ENCODE measurements around the gene BDKRB2. TPM values are rescaled to one million over a fixed set of nuclear protein-coding genes. Genes with fewer than 3 reads are reported as not detected.

BDKRB2 gene
- total RNA-seq, 1 experiment from 2014 or later, result not detected

DNA sequence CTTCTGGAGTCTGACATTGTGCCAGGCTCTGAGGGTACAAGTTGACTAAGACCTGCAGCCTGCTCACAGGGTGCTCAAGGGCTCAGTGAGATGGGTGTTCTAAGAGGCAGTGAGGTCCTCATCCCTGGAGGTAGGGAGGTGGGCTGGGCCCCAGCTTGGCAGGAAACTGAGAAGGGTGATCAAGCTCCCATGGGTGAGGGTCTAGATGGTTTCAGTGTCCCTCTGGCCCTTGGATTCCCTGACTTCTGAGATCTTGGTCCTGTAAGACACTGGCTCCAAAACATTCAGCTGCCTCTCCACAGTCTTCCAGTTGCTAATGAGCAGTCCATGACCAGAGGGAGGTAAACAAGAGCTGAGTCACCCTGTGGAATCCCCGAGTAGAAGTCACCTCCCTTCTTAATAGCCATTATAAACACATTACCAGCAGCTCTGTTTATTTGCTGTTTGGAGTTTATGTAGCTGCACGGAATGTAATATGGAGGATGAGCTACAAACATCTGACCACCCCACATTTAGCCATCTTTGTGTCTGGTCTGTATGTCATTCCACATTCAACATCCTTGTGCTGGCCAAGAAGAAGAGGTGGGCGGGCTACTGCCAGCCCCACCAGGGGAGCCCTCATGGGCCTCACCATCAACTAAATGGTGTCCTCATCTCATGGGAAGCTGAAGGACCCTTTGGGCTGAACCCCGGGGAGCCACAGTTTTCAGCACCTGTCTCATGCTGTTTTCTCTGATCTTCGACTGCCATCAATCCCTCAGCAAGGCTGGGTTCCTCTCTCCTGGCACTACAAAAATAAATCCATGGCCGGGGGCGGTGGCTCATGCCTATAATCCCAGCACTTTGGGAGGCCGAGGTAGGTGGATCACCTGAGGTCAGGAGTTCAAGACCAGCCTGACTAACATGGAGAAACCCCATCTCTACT, 37.2 kb upstream of the BDKRB2 start:
- Histone ChIP-seq H3K27ac (no peak overlapping the region), H3K27me3 (peaks cover 4% of the 10 kb centered on the region; the same call in 1 of the 2 replicates), H3K36me3 (no peaks in the 10 kb centered on the region), H3K4me1 (no peaks in the 10 kb centered on the region), H3K4me3 (no peak overlapping the region), H3K9me3 (replicated peaks) (no peaks in the 10 kb centered on the region)
- DNase-seq, result no peak

- H3K27me3 ChIP-seq, result no peaks in the 10 kb centered on the region; the same call in 1 of the 2 replicates
- H3K4me1 ChIP-seq, result no peaks in the 10 kb centered on the region
- H3K4me3 ChIP-seq, result no peak overlapping the region
- H3K27ac ChIP-seq, result no peak overlapping the region
- H3K9me3 ChIP-seq (replicated peaks), result no peaks in the 10 kb centered on the region
- H3K36me3 ChIP-seq, result no peaks in the 10 kb centered on the region
- no peak for DNase-seq
Observed at GRCh38 chr14:96168581-96168980, 36.1 kb upstream of the BDKRB2 start.

DNA sequence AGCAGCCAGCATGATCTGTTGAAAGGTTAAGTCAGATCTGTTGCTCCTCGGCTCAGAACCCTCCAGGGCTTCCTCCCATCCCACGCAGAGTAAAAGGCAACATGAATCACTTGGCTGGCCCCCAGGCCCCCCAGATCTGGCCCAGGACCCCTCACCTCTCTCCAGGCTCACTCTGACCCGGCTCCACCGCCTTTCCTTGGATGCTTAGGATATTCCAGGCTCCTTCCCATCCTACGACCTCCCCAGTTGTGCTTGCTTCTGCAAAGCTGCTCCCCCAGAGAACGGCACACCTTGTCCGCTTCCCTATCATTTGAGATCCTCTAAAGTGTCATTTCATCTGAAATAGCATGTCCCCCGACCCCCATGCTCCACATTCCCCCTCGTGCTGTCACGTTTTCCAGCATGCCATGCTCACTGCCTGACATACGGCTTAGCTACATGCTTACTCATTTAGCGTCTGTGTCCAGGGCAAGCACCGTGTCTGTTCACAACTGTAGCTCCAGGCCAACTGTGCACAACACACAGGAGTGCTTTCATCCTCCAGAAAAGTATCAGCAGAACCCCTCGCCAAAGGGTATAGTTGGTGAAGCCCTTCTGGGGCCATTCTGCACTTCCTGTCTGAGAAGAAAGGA, 33.6 kb upstream of the BDKRB2 start:
- Histone ChIP-seq H3K27ac (no peak overlapping the region), H3K27me3 (no peaks in the 10 kb centered on the region; the same call in 1 of the 2 replicates), H3K9me3 (replicated peaks) (no peaks in the 10 kb centered on the region), H3K36me3 (no peaks in the 10 kb centered on the region), H3K4me3 (no peak overlapping the region), H3K4me1 (no peaks in the 10 kb centered on the region)
- DNase-seq, result no peak

GRCh38 chr14:96173636-96174475, 30.8 kb upstream of the BDKRB2 start:
- no peak overlapping the region for H3K4me3 ChIP-seq
- DNase-seq, result no peak

GRCh38 chr14:96176275-96176674, 28.4 kb upstream of the BDKRB2 start:
- DNase-seq, result no peak
- Histone ChIP-seq H3K27me3 (no peaks in the 10 kb centered on the region), H3K36me3 (no peaks in the 10 kb centered on the region), H3K9me3 (replicated peaks) (no peaks in the 10 kb centered on the region), H3K4me3 (no peak overlapping the region), H3K4me1 (no peaks in the 10 kb centered on the region), H3K27ac (no peak overlapping the region)

More at GRCh38 chr14:96173636-96174475, 30.8 kb upstream of the BDKRB2 start:
- Histone ChIP-seq H3K27me3 (no peaks in the 10 kb centered on the region; the same call in 1 of the 2 replicates), H3K9me3 (replicated peaks) (no peaks in the 10 kb centered on the region), H3K27ac (no peak overlapping the region), H3K4me1 (no peaks in the 10 kb centered on the region), H3K36me3 (no peaks in the 10 kb centered on the region)

- Histone ChIP-seq H3K4me3 (no peak overlapping the region), H3K27me3 (no peaks in the 10 kb centered on the region), H3K27ac (no peak overlapping the region), H3K36me3 (no peaks in the 10 kb centered on the region), H3K4me1 (no peaks in the 10 kb centered on the region), H3K9me3 (replicated peaks) (no peaks in the 10 kb centered on the region)
- DNase-seq, result no peak
Observed at GRCh38 chr14:96176811-96177211, 27.8 kb upstream of the BDKRB2 start.

DNA sequence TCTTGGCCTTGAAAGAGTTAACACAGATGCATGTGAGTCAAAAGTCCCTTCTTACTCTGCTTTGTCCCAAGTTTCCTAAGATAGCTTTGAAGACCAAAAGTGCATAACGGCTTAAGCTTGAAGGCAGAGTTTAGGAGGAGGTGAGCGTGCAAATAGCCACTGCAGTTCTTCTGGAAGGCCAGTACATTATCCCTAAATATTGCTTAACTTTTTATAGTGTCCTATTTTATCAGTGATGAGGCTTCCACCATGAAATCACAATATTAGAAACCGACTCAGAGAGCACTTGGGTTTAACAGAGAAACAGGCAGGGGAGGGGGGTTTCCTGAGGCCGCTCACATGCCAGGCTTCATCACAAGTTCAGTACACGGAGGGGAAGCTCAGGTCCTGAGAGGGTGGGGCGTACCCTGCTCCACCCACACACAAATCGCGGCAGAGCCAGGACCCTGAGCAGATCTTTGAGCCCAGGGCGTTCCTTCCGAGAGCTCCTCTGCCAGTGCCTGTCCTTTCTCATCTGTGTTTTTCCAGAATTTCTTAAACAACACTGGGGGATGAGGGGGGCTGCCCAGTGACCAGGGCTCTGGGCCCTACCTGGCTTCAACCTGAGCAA, 26.8 kb upstream of the BDKRB2 start:
- Histone ChIP-seq H3K9me3 (replicated peaks) (no peaks in the 10 kb centered on the region), H3K36me3 (no peaks in the 10 kb centered on the region), H3K27ac (no peak overlapping the region), H3K4me3 (no peak overlapping the region), H3K4me1 (no peaks in the 10 kb centered on the region), H3K27me3 (no peaks in the 10 kb centered on the region)
- DNase-seq, result no peak

GRCh38 chr14:96178461-96179321, 25.9 kb upstream of the BDKRB2 start:
- H3K36me3 ChIP-seq, result no peaks in the 10 kb centered on the region
- no peaks in the 10 kb centered on the region for H3K4me1 ChIP-seq
- no peaks in the 10 kb centered on the region for H3K27me3 ChIP-seq
- no peak overlapping the region for H3K27ac ChIP-seq
- no peaks in the 10 kb centered on the region for H3K9me3 ChIP-seq (replicated peaks)
- no peak overlapping the region for H3K4me3 ChIP-seq
- no peak for DNase-seq

- no peak for DNase-seq
- no peak overlapping the region for H3K4me3 ChIP-seq
Observed at GRCh38 chr14:96180043-96180874, 24.4 kb upstream of the BDKRB2 start.

DNA sequence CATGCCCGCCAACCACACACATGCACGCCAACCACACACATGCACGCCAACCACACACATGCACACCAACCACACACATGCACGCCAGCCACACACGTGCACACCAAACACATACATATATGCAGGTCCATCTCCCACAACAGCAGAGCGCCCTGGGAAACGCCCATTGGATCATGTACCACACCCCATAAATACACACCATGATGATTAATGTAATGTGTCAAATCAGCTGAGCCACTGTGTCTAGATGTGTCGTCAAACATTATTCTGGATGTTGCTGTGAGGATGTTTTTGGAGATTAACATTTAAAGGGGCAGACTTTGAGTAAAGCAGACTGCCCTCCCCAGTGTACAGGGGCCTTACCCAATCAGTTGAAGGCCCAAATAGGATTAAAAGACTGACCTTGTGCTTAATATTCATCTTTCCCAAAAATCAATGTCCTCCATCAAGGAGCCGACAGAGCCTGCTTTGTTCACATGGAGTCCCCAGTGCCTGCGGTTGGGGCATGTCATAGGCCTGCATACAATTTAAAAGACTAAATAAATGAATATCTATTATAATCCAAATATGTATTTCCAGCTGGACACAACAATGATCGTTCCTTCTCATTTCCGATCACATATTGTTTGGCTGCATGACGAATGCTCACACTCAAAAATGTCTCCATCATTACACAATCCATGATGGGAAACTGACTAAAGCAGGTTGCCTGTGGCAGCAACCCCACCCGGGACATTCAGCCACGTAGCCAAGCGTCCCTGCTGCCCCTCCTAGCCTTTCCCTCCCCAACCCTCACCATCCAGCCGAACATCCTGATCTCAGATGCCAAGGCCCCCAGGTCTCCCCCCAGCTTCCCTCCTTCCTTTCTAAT, 23.2 kb upstream of the BDKRB2 start:
- DNase-seq, result no peak
- H3K36me3 ChIP-seq, result no peaks in the 10 kb centered on the region
- no peak overlapping the region for H3K4me3 ChIP-seq
- H3K27ac ChIP-seq, result no peak overlapping the region
- H3K4me1 ChIP-seq, result no peaks in the 10 kb centered on the region
- no peaks in the 10 kb centered on the region for H3K27me3 ChIP-seq
- no peaks in the 10 kb centered on the region for H3K9me3 ChIP-seq (replicated peaks)

More at GRCh38 chr14:96180043-96180874, 24.4 kb upstream of the BDKRB2 start:
- H3K36me3 ChIP-seq, result no peaks in the 10 kb centered on the region
- no peaks in the 10 kb centered on the region for H3K27me3 ChIP-seq
- H3K9me3 ChIP-seq (replicated peaks), result no peaks in the 10 kb centered on the region
- H3K4me1 ChIP-seq, result no peaks in the 10 kb centered on the region
- no peak overlapping the region for H3K27ac ChIP-seq

- H3K27me3 ChIP-seq, result no peaks in the 10 kb centered on the region
- H3K4me3 ChIP-seq, result no peak overlapping the region
- DNase-seq, result no peak
- H3K4me1 ChIP-seq, result no peaks in the 10 kb centered on the region
- no peak overlapping the region for H3K27ac ChIP-seq
- H3K9me3 ChIP-seq (replicated peaks), result no peaks in the 10 kb centered on the region
- H3K36me3 ChIP-seq, result no peaks in the 10 kb centered on the region
Observed at GRCh38 chr14:96182546-96182945, 22.1 kb upstream of the BDKRB2 start.

DNA sequence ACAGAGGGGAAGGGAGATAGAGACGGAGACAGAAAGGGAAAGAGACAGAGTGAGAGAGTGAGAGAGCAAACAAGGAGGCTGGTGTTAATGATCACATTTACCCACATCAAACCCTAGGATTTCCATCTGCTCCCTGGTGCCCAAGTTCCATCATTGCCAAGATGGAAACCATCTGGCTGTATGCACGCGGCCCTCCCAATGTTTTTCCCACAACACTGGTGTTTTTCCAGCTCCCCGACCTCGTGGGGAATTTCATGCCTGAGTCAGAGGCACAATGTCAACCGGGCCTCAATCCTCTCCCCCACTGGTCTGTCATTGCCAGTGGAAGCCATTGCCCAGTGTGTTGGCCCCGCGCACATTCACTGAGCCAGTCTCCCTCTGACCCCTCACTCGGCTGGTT, 19.9 kb upstream of the BDKRB2 start:
- Histone ChIP-seq H3K27me3 (no peaks in the 10 kb centered on the region), H3K4me1 (no peaks in the 10 kb centered on the region), H3K4me3 (no peak overlapping the region), H3K27ac (no peak overlapping the region), H3K36me3 (no peaks in the 10 kb centered on the region), H3K9me3 (replicated peaks) (no peaks in the 10 kb centered on the region)
- DNase-seq, result no peak

Data from SJCRH30 (cell line).